Neuronal stem cell (in vitro differentiated cells): ENCODE data around the gene ARHGAP9.
"Not testable (repeated sequence)": the region's sequence is repeated elsewhere in the genome, so short reads cannot be mapped to it uniquely, and the experiment has no call there.

Experiments
- DNase-seq: peaks from one replicate; pipeline ENCODE4 v3.0.0-alpha.2; 2013; ENCODE audit warnings: low spot score
- H2AFZ ChIP-seq: one replicate; pipeline ENCODE4 v1.6.1; 2013; ENCODE audit warnings: mild to moderate bottlenecking, low read length, inconsistent platforms
- H2AK5ac ChIP-seq: 2 replicates; pipeline ENCODE4 v1.6.1; 2013; ENCODE audit warnings: low read depth, mild to moderate bottlenecking, inconsistent platforms, low read length, moderate library complexity, mixed read lengths
- H2BK120ac ChIP-seq: 2 replicates; pipeline ENCODE4 v1.6.1; 2013; ENCODE audit warnings: low read depth, mild to moderate bottlenecking, inconsistent platforms, low read length, moderate library complexity, mixed read lengths
- H2BK12ac ChIP-seq: one replicate; pipeline ENCODE4 v1.6.1; 2013; ENCODE audit warnings: low read length, inconsistent platforms
- H2BK15ac ChIP-seq: 2 replicates; pipeline ENCODE4 v1.6.1; 2013; ENCODE audit warnings: mild to moderate bottlenecking, low read length, inconsistent platforms, mixed read lengths
- H2BK5ac ChIP-seq: one replicate; pipeline ENCODE4 v1.6.1; 2013; ENCODE audit warnings: inconsistent platforms, mild to moderate bottlenecking, low read length, moderate library complexity
- H3K14ac ChIP-seq: one replicate; pipeline ENCODE4 v1.6.1; 2013; ENCODE audit warnings: low read length, inconsistent platforms
- H3K18ac ChIP-seq: 2 replicates; pipeline ENCODE4 v1.6.1; 2013; ENCODE audit warnings: low read length, inconsistent platforms
- H3K23ac ChIP-seq: 2 replicates; pipeline ENCODE4 v1.6.1; 2013; ENCODE audit warnings: low read depth, mild to moderate bottlenecking, mixed read lengths, low read length, inconsistent platforms; ENCODE audit not compliant: poor library complexity
- H3K27ac ChIP-seq: replicated peaks from 3 replicates; pipeline ENCODE4 v1.5.1; 2013; ENCODE audit warnings: low read length, inconsistent platforms
- H3K27me3 ChIP-seq, 3 experiments: 2 replicates each; pipeline ENCODE4 v1.6.1; 2013; ENCODE audit warnings: low read length in 3 of 3, mild to moderate bottlenecking in 2 of 3, inconsistent platforms in 1 of 3, low read depth in 1 of 3, mixed read lengths in 1 of 3, moderate library complexity in 1 of 3; ENCODE audit not compliant: control insufficient read depth in 3 of 3, insufficient read depth in 3 of 3
- H3K36me3 ChIP-seq, 2 donors: replicated peaks in 1 of 2; 2 replicates each; pipeline ENCODE4 v1.6.1; 2013; ENCODE audit warnings: low read length in 2 of 2; ENCODE audit not compliant: control insufficient read depth in 2 of 2, insufficient read depth in 2 of 2
- H3K4ac ChIP-seq: 2 replicates; pipeline ENCODE4 v1.6.1; 2013; ENCODE audit warnings: inconsistent platforms, mild to moderate bottlenecking, low read length, moderate library complexity
- H3K4me1 ChIP-seq, 2 donors: 1 replicate in 1 of 2; 2 replicates in 1 of 2; pipeline ENCODE4 v1.6.1; 2013; ENCODE audit warnings: low read length in 2 of 2, low read depth in 1 of 2; ENCODE audit not compliant: control insufficient read depth in 2 of 2, insufficient read depth in 1 of 2
- H3K4me2 ChIP-seq: one replicate; pipeline ENCODE4 v1.6.1; 2013; ENCODE audit warnings: mild to moderate bottlenecking, low read length, inconsistent platforms; ENCODE audit not compliant: insufficient read depth, poor library complexity, severe bottlenecking
- H3K4me3 ChIP-seq, 2 donors: 2 replicates each; pipeline ENCODE4 v1.5.1; 2013; ENCODE audit warnings: low read length in 2 of 2, mild to moderate bottlenecking in 2 of 2, inconsistent platforms in 1 of 2, moderate library complexity in 1 of 2
- H3K79me1 ChIP-seq: one replicate; pipeline ENCODE4 v1.6.1; 2013; ENCODE audit warnings: low read depth, mild to moderate bottlenecking, inconsistent platforms, low read length, moderate library complexity
- H3K9ac ChIP-seq: one replicate; pipeline ENCODE4 v1.6.1; 2013; ENCODE audit warnings: mild to moderate bottlenecking, low read depth, low read length, inconsistent platforms; ENCODE audit not compliant: poor library complexity
- H3K9me3 ChIP-seq, 2 donors: replicated peaks in 1 of 2; 2 replicates each; pipeline versions ENCODE3 to v1.6.1; 2013; ENCODE audit warnings: low read length in 2 of 2, mild to moderate bottlenecking in 2 of 2, inconsistent platforms in 1 of 2, low read depth in 1 of 2, mixed read lengths in 1 of 2, moderate library complexity in 1 of 2; ENCODE audit not compliant: control insufficient read depth in 2 of 2, insufficient read depth in 1 of 2
- H4K8ac ChIP-seq: one replicate; pipeline ENCODE4 v1.6.1; 2013; ENCODE audit warnings: low read depth, mild to moderate bottlenecking, inconsistent platforms, low read length, moderate library complexity
- H4K91ac ChIP-seq: one replicate; pipeline ENCODE4 v1.6.1; 2013; ENCODE audit warnings: low read length, low read depth, mild to moderate bottlenecking, inconsistent platforms; ENCODE audit not compliant: poor library complexity
- WGBS, 2 donors: extraction: QIAGEN DNeasy Blood & Tissue Kit; methylation state at CpG; one replicate each; pipeline ENCODE4 v1.1.7; 2013; ENCODE audit warnings: missing lambda C conversion rate in 2 of 2, mixed read lengths in 1 of 2; ENCODE audit not compliant: insufficient read length in 2 of 2, insufficient replicate concordance in 1 of 2; ENCODE audit errors: extremely low coverage in 2 of 2; 5-methylcytosine and 5-hydroxymethylcytosine counted together

ARHGAP9 gene

GRCh38 chr12:57441846-57442427 is 37.7 kb downstream of the ARHGAP9 start:
- Histone ChIP-seq H3K18ac (no peak overlapping the region), H3K36me3 (no peaks in the 10 kb centered on the region), H2BK120ac (no peak overlapping the region), H3K23ac (no peak overlapping the region), H3K4me3 (no peak overlapping the region), H3K27me3 (no peaks in the 10 kb centered on the region), H2BK5ac (no peak overlapping the region), H4K8ac (no peak overlapping the region), H3K4me1 (no peaks in the 10 kb centered on the region), H3K4me2 (no peak overlapping the region), H3K79me1 (no peaks in the 10 kb centered on the region), H3K27ac (no peak overlapping the region), H3K14ac (no peak overlapping the region), H2BK12ac (no peak overlapping the region), H2AFZ (no peak overlapping the region), H3K9me3 (peaks cover 0 to 2% of the 10 kb centered on the region in 2 donors), H2AK5ac (no peak overlapping the region), H4K91ac (no peak overlapping the region), H3K9ac (no peak overlapping the region), H2BK15ac (no peak overlapping the region), H3K4ac (no peak overlapping the region)
- DNase-seq = no peak
- WGBS, 2 donors = no CpG with 5 or more reads among the region's 1 CpG

DNA sequence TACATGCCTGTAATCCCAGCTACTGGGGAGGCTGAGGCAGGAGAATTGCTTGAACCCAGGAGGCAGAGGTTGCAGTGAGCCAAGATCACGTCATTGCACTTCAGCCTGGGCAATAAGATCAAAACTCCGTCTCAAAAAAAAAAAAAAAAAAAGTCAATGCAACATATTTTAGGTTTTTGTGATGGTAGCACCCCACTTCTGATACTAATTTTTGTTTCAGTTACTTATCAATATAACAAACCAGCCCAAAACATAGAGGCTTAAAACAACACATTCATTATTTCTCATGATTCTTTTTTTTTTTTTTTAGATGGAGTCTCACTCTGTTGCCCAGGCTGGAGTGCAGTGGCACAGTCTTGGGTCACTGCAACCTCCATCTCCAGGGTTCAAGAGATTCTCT is 38.3 kb downstream of the ARHGAP9 start:
- not testable (repeated sequence) for H3K4me2 ChIP-seq, H3K18ac ChIP-seq, H3K23ac ChIP-seq, H2AFZ ChIP-seq, H2BK15ac ChIP-seq, H3K27me3 ChIP-seq, H4K91ac ChIP-seq, H2BK12ac ChIP-seq, H3K9me3 ChIP-seq, H3K9ac ChIP-seq, H3K4me3 ChIP-seq, DNase-seq, H4K8ac ChIP-seq, H3K79me1 ChIP-seq, H3K36me3 ChIP-seq, H3K14ac ChIP-seq, H2BK5ac ChIP-seq, H3K4ac ChIP-seq, H3K4me1 ChIP-seq, H2BK120ac ChIP-seq, H3K27ac ChIP-seq, H2AK5ac ChIP-seq
- WGBS, 2 donors = no CpG with 5 or more reads among the region's 2 CpGs

DNA sequence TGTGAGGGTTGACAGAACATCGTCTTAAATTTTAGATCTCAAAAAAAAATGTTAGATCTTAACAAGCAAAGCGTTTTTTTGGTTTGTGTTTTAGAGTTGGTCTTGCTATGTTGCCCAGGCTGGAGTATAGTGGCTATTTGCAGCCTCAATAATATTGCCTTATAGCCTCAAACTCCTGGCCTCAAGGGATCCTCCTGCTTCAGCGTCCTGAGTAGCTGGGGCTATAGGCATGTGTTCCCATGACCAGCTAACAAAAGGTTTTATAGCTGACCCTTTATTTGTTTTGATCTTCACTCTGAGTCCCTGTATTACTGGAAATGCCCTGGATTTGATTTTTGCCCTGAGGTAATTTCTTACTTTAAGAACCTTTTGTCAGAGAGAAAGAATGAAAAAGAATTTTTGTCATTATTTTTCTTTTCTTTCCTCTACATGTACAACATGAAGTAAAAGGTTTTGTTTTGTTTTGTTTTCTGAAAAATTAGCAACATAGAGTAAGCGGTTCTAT is 39.9 kb downstream of the ARHGAP9 start:
- Histone ChIP-seq H3K18ac (no peak overlapping the region), H3K14ac (no peak overlapping the region), H3K23ac (no peak overlapping the region), H3K79me1 (no peaks in the 10 kb centered on the region), H3K36me3 (no peaks in the 10 kb centered on the region), H3K9ac (no peak overlapping the region), H3K4me3 (no peak overlapping the region), H2BK120ac (no peak overlapping the region), H2BK5ac (no peak overlapping the region), H2AFZ (no peak overlapping the region), H2AK5ac (no peak overlapping the region), H3K9me3 (peaks cover 0 to 2% of the 10 kb centered on the region in 2 donors), H4K8ac (no peak overlapping the region), H2BK12ac (no peak overlapping the region), H4K91ac (no peak overlapping the region), H3K27me3 (no peaks in the 10 kb centered on the region), H3K4ac (no peak overlapping the region), H2BK15ac (no peak overlapping the region), H3K4me2 (no peak overlapping the region), H3K4me1 (no peaks in the 10 kb centered on the region), H3K27ac (no peak overlapping the region)
- no peak for DNase-seq
- WGBS, 2 donors = no CpG with 5 or more reads among the region's 4 CpGs

DNA sequence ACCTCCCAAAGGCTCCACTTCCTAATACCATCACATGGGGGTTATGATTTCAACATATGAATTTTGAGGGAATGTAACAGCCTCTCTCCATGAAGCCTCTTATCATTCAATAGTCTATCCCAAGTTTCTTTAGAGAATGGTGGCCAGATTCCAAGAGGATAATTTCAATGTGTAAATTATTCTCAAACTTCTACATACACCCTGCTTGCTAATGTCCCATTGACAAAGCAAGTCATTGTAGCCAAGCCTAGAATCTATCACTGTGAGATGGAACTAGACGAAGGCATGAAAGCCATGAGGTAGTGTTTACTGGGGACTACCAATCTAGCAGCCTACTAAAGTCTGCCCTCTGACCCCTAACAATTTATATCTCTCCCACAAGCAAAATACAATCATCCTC is 41.3 kb downstream of the ARHGAP9 start:
- no CpG with 5 or more reads among the region's 1 CpG for WGBS, 2 donors
- H3K9ac ChIP-seq = no peak overlapping the region
- H3K23ac ChIP-seq = no peak overlapping the region
- H3K4me2 ChIP-seq = no peak overlapping the region
- no peak overlapping the region for H3K4ac ChIP-seq
- no peaks in the 10 kb centered on the region for H3K79me1 ChIP-seq
- H2BK5ac ChIP-seq = no peak overlapping the region
- no peak overlapping the region for H2AK5ac ChIP-seq
- no peak overlapping the region for H3K14ac ChIP-seq
- H3K9me3 ChIP-seq = peaks cover 0 to 2% of the 10 kb centered on the region in 2 donors
- no peak overlapping the region for H2BK12ac ChIP-seq
- H4K91ac ChIP-seq = no peak overlapping the region
- H3K27ac ChIP-seq = no peak overlapping the region
- H2BK120ac ChIP-seq = no peak overlapping the region
- no peak overlapping the region for H3K18ac ChIP-seq
- H2AFZ ChIP-seq = no peak overlapping the region
- no peak overlapping the region for H4K8ac ChIP-seq
- DNase-seq = no peak
- H3K4me3 ChIP-seq = no peak overlapping the region
- no peaks in the 10 kb centered on the region for H3K36me3 ChIP-seq
- H3K27me3 ChIP-seq = no peaks in the 10 kb centered on the region
- no peak overlapping the region for H2BK15ac ChIP-seq
- H3K4me1 ChIP-seq = no peaks in the 10 kb centered on the region
